IPS-15b (cell line): ENCODE measurements around the gene JMJD1C.

Experiments used
- H3K27me3 ChIP-seq: one replicate; pipeline ENCODE4 v1.6.1; 2013; ENCODE audit warnings: low read length; ENCODE audit not compliant: control insufficient read depth, insufficient read depth
- H3K36me3 ChIP-seq: one replicate; pipeline ENCODE4 v1.6.1; 2013; ENCODE audit warnings: low read length; ENCODE audit not compliant: control insufficient read depth, insufficient read depth
- H3K4me1 ChIP-seq: one replicate; pipeline ENCODE4 v1.6.1; 2013; ENCODE audit warnings: mild to moderate bottlenecking, low read length; ENCODE audit not compliant: control insufficient read depth, insufficient read depth
- H3K4me3 ChIP-seq: one replicate; pipeline ENCODE4 v1.5.1; 2013; ENCODE audit warnings: low read depth, low read length
- H3K9ac ChIP-seq: one replicate; pipeline ENCODE4 v1.6.1; 2013; ENCODE audit warnings: low read depth, mild to moderate bottlenecking, low read length
- H3K9me3 ChIP-seq: one replicate; pipeline ENCODE4 v1.6.1; 2013; ENCODE audit warnings: mild to moderate bottlenecking, low read length; ENCODE audit not compliant: control insufficient read depth, insufficient read depth

Gene JMJD1C

GRCh38 chr10:63454631-63455030, 11.1 kb downstream of the JMJD1C start:
- no peaks in the 10 kb centered on the region for H3K36me3 ChIP-seq

DNA sequence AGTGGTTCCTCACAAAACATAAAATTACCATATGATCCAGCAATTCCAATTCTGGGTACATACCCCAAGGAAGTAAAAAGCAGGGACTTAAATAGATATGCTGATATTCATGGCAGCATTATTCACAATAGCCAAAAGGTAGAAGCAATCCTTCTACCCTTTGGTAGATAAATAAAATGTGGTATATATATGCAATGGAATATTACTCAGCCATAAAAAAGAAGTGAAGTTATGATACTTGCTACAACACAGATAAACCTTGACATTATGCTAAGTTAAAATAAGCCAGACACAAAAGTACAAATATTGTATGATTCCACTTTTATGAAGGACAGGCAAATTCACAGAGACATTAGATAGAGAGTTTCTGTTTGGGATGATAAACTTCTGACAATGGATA, 13.3 kb downstream of the JMJD1C start:
- no peaks in the 10 kb centered on the region for H3K9me3 ChIP-seq
- no peak overlapping the region for H3K4me3 ChIP-seq
- H3K9ac ChIP-seq: no peak overlapping the region
- H3K27me3 ChIP-seq: no peaks in the 10 kb centered on the region
- H3K36me3 ChIP-seq: no peaks in the 10 kb centered on the region
- no peaks in the 10 kb centered on the region for H3K4me1 ChIP-seq

More at GRCh38 chr10:63454631-63455030, 11.1 kb downstream of the JMJD1C start:
- Histone ChIP-seq H3K9me3 (no peaks in the 10 kb centered on the region), H3K9ac (no peak overlapping the region), H3K27me3 (no peaks in the 10 kb centered on the region), H3K4me1 (no peaks in the 10 kb centered on the region), H3K4me3 (no peak overlapping the region)

DNA sequence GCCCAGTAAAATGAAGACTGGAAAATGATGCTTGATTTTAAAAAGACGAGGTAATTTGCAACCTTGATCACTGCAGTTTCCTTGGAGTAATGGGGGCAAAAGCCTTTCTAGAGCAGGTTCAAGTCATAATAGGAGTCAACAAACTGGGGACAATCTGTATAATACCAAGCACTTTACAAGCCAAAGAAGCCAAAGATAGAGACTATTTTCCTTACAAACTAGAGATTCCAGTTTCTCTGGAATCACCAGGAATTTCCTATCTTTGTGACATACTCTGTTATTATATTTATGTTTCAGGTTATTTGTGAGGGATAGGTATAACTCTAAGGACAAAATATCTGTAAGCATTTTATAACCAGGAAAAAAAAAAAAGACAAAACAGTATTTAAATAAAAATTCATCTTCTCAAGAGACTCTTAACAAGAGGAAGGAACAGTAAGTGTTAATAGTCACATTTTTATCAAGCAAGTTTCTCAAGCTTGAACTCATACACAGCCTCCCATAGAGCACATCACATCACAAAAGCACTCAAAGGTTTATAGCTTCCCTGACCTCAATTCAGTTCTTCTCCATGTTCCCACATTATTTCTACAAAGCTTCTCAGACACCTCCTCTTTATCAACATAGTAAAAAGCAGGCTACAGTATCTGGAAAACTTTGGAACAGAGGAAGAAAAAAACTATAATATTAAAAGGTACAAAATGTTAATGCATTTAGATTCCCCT, 18.9 kb downstream of the JMJD1C start:
- Histone ChIP-seq H3K36me3 (no peaks in the 10 kb centered on the region), H3K9ac (no peak overlapping the region), H3K27me3 (no peaks in the 10 kb centered on the region), H3K9me3 (no peaks in the 10 kb centered on the region), H3K4me1 (no peaks in the 10 kb centered on the region), H3K4me3 (no peak overlapping the region)

GRCh38 chr10:63441404-63441803, 24.4 kb downstream of the JMJD1C start:
- Histone ChIP-seq H3K27me3 (no peaks in the 10 kb centered on the region), H3K9ac (no peak overlapping the region), H3K9me3 (no peaks in the 10 kb centered on the region), H3K36me3 (no peaks in the 10 kb centered on the region), H3K4me1 (peaks cover 18% of the 10 kb centered on the region), H3K4me3 (no peak overlapping the region)

- Histone ChIP-seq H3K9ac (no peak overlapping the region), H3K27me3 (no peaks in the 10 kb centered on the region), H3K9me3 (no peaks in the 10 kb centered on the region), H3K36me3 (no peaks in the 10 kb centered on the region), H3K4me3 (no peak overlapping the region), H3K4me1 (peaks cover 33% of the 10 kb centered on the region)
Measured at GRCh38 chr10:63439607-63440006, 26.2 kb downstream of the JMJD1C start.

GRCh38 chr10:63438506-63439498, 27.0 kb downstream of the JMJD1C start:
- Histone ChIP-seq H3K4me3 (no peak overlapping the region), H3K4me1 (peaks cover 38% of the 10 kb centered on the region), H3K9me3 (no peaks in the 10 kb centered on the region), H3K36me3 (no peaks in the 10 kb centered on the region), H3K9ac (peak overlapping the region; percentile 9), H3K27me3 (no peaks in the 10 kb centered on the region)

- Histone ChIP-seq H3K36me3 (no peaks in the 10 kb centered on the region), H3K9me3 (no peaks in the 10 kb centered on the region), H3K27me3 (no peaks in the 10 kb centered on the region), H3K9ac (no peak overlapping the region), H3K4me3 (no peak overlapping the region), H3K4me1 (peaks cover 38% of the 10 kb centered on the region)
Measured at GRCh38 chr10:63437116-63437949, 28.4 kb downstream of the JMJD1C start.

DNA sequence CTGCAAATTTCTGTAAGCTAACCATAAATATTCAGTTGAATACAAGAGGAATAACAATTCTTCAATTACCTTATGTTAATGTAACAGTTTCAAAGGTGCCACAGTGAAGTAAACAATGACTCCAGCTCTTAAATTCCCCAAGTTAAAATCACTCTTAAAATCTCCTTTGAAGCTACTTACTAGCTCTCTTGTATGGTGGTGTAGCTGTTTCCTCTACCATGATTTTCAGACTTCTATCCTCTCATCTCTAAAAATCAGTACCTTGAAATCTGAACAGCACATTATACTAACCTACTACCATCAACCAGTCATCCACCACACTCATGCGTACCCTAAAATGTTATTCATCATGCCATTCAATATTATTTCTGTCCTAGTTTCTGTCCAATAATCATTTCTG, 29.6 kb downstream of the JMJD1C start:
- peaks cover 38% of the 10 kb centered on the region for H3K4me1 ChIP-seq
- H3K9ac ChIP-seq: no peak overlapping the region
- H3K27me3 ChIP-seq: no peaks in the 10 kb centered on the region

DNA sequence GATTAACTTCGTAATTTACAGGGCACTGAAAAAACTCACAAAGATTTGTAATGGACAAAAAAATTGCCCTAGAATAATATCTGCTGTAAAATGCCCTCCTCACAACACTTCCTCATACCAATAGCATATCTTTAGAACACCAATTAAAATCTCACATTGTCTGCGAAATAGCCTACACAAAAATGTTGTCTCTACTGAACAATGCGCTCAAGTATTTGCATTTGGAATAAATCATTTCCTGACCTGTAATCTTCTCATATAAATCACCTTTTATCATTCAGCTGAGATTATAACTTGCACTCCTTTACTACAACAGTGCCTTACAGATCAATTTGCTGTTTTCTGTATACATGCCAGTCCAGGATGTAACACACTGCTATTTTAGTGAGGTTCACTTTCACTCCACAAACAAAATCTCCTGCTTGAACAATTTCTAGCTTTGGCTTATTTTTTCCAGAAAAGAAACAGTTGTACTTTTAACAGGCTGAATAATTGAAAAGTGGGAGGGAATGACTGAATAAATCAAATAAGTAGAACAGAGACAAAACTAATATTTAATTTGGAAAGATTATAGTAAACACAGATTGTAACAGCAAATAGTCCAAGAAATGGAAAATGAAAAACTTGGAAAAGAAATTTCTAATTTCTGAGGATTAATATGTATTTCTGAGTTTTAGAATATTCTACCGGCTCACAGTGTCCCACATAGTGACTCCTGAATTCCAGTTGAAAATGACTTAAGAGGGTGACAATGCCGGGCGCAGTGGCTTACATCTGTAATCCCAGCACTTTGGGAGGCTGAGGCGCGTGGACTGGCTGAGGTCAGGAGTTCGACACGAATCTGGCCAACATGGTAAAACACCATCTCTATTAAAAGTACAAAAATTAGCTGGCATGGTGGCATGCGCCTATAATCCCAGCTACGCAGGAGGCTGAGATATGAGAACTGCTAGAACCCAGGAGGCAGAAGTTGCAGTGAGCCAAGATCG, 30.6 kb downstream of the JMJD1C start:
- no peaks in the 10 kb centered on the region for H3K27me3 ChIP-seq
- no peaks in the 10 kb centered on the region for H3K36me3 ChIP-seq
- no peak overlapping the region for H3K4me3 ChIP-seq
- peaks cover 38% of the 10 kb centered on the region for H3K4me1 ChIP-seq
- H3K9ac ChIP-seq: no peak overlapping the region
- H3K9me3 ChIP-seq: no peaks in the 10 kb centered on the region

More for the DNA sequence above, 29.6 kb downstream of the JMJD1C start:
- Histone ChIP-seq H3K36me3 (no peaks in the 10 kb centered on the region), H3K9me3 (no peaks in the 10 kb centered on the region), H3K4me3 (no peak overlapping the region)

- no peaks in the 10 kb centered on the region for H3K27me3 ChIP-seq
- H3K4me3 ChIP-seq: no peak overlapping the region
- H3K9me3 ChIP-seq: no peaks in the 10 kb centered on the region
- H3K36me3 ChIP-seq: no peaks in the 10 kb centered on the region
- H3K4me1 ChIP-seq: peaks cover 34% of the 10 kb centered on the region
- H3K9ac ChIP-seq: no peak overlapping the region
Measured at GRCh38 chr10:63431962-63432797, 33.6 kb downstream of the JMJD1C start.
